Mammary microvascular endothelial cell (primary cell): ENCODE measurements around the gene SPRED3. TPM values are rescaled to one million over a fixed set of nuclear protein-coding genes. Genes with fewer than 3 reads are reported as not detected.

Experiments
- total RNA-seq: library from RNA; depleted of rRNA; stranded (reverse); fragments of >200 nt; gene quantifications from 2 replicates; pipeline ENCODE4 v1.2.3, GENCODE V29; 2015

SPRED3 gene
- total RNA-seq = 3.4 and 4.4 TPM in 2 replicates

GRCh38 chr19:38388349-38389100 lies at the start of gene SPRED3:
SPRED3 (plus strand) TSS chr19:38388697; CDS start chr19:38390303, 1,606 bp downstream.

GRCh38 chr19:38374332-38375097 lies 14.0 kb upstream of the SPRED3 start, which contains the start of gene PSMD8:
PSMD8 (plus strand) TSS chr19:38374571; CDS start chr19:38374602, 31 bp downstream.

GRCh38 chr19:38387550-38388348 lies 748 bp upstream of the SPRED3 start, which contains the start of gene GGN:
GGN (minus strand) TSS chr19:38388034; CDS start chr19:38387261, 773 bp downstream.

GRCh38 chr19:38402967-38403674 lies 14.6 kb downstream of the SPRED3 start, which contains the start of gene FAM98C:
FAM98C (plus strand) TSS chr19:38403093; CDS start chr19:38403154, 61 bp downstream.

GRCh38 chr19:38425810-38426466 lies 37.4 kb downstream of the SPRED3 start, which contains the start of gene RASGRP4:
RASGRP4 (minus strand) TSS chr19:38426219; CDS start chr19:38426091, 128 bp downstream.

GRCh38 chr19:38433268-38433733 lies 44.8 kb downstream of the SPRED3 start, which contains the start of gene RYR1:
RYR1 (plus strand) TSS chr19:38433691; CDS start chr19:38433830, 139 bp downstream.

Other genes with a start within 250 kb of the SPRED3 start
- 0.93 and 3.1 TPM in 2 replicates for gene DPF1, start 164.5 kb upstream of the SPRED3 start, total RNA-seq
- 26.8 and 28.3 TPM in 2 replicates for gene PPP1R14A, start 132.3 kb upstream of the SPRED3 start, total RNA-seq
- gene SPINT2, start 124.1 kb upstream of the SPRED3 start, total RNA-seq = 15.5 and 16.9 TPM in 2 replicates
- gene C19orf33, start 84.4 kb upstream of the SPRED3 start, total RNA-seq = 65.5 and 83.0 TPM in 2 replicates
- 126 and 131 TPM in 2 replicates for gene YIF1B, start 72.8 kb upstream of the SPRED3 start, total RNA-seq
- gene KCNK6, start 68.9 kb upstream of the SPRED3 start, total RNA-seq = 6.3 and 7.4 TPM in 2 replicates
- 0.07 and 0.34 TPM in 2 replicates for gene CATSPERG, start 52.9 kb upstream of the SPRED3 start, total RNA-seq
- gene PSMD8, start 14.1 kb upstream of the SPRED3 start, total RNA-seq = 310 and 371 TPM in 2 replicates
- gene GGN, start 663 bp upstream of the SPRED3 start, total RNA-seq = 0.94 and 2.9 TPM in 2 replicates
- gene FAM98C, start 14.4 kb downstream of the SPRED3 start, total RNA-seq = 10.9 and 18.6 TPM in 2 replicates
- gene RASGRP4, start 37.5 kb downstream of the SPRED3 start, total RNA-seq = not detected in 2 replicates
- not detected in 2 replicates for gene RYR1, start 45.0 kb downstream of the SPRED3 start, total RNA-seq
- not detected in 2 replicates for gene MAP4K1, start 229.3 kb downstream of the SPRED3 start, total RNA-seq
- gene EIF3K, start 230.5 kb downstream of the SPRED3 start, total RNA-seq = 464 and 585 TPM in 2 replicates